ENCODE results near the gene FERMT2.

The FERMT2 gene, protein sequence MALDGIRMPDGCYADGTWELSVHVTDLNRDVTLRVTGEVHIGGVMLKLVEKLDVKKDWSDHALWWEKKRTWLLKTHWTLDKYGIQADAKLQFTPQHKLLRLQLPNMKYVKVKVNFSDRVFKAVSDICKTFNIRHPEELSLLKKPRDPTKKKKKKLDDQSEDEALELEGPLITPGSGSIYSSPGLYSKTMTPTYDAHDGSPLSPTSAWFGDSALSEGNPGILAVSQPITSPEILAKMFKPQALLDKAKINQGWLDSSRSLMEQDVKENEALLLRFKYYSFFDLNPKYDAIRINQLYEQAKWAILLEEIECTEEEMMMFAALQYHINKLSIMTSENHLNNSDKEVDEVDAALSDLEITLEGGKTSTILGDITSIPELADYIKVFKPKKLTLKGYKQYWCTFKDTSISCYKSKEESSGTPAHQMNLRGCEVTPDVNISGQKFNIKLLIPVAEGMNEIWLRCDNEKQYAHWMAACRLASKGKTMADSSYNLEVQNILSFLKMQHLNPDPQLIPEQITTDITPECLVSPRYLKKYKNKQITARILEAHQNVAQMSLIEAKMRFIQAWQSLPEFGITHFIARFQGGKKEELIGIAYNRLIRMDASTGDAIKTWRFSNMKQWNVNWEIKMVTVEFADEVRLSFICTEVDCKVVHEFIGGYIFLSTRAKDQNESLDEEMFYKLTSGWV

DNA sequence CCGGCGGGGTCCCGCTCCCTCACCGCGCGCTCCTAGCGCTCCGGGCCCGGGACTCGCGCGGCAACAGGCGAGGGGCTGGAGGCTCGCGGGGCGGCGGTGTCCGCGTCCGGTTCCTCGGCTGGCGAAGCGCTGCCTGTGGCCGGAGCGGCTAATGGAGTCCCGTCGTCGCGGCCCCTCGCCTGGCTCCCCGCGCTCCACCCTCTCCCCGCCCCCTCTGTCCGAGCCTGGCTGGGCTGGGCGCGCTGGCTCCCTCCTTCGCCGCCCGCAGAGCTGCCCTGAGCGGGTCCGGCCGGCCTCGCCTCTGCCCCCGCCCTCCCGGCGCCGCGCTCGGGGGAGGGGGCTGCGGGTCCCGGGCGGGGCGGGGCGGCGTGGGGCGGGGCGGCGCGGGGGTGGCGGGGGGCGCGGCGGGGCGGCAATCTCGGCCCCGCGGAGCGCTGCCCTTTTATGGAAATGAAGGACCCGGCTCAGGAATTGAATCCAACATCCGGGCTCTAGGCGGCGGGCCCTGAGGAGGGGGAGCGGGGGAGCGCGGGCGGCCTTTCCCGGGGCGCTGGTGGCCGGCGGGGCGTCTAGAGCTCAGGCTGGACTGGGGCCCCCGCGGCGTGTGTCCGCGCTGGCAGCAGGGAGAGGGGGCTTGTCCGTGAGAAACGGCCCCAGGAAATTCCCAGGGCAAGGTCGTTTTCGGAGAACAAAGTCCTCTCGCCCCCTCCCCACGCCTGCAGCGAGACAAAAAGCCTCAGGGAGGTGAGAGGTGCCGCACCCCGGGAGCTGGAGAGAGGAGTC, at the start of gene FERMT2:
FERMT2 (minus strand) TSS at position 153 of the 783 bp plus-strand sequence. CDS start 482 bp downstream, outside the sequence.
- no peak for DNase-seq (ENCODE audit: low spot score)

DNA sequence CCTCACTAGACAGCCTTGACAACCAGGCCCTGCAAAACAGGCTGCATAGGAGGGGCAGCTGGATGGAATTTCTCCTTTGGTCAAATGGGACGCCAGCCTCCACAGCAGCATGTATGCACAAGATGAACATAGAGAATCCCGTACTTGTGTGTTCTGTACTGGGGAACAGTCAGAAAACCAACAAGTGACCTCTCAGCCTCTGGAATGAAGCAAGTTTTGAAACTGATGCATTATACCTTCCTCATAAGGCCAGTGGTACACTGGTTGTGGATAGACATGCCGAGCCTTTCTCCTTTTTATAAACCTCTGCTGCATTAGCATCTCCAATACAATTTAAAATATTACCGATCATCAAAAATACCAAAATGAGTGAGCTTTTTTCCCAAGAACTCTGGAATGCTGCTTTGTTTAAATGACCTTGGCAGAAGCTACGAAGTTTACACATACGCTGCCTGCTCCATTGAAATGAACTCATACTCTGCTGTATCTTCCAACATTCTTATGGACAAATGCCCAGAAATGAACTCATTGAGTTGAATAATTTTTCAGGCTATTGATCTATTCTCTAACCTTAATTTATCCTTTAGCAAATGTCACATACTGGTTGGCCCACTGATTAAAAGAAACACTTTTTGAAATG, 47.6 kb upstream of the FERMT2 start:
- no peak for DNase-seq (ENCODE audit: low spot score)

DNA sequence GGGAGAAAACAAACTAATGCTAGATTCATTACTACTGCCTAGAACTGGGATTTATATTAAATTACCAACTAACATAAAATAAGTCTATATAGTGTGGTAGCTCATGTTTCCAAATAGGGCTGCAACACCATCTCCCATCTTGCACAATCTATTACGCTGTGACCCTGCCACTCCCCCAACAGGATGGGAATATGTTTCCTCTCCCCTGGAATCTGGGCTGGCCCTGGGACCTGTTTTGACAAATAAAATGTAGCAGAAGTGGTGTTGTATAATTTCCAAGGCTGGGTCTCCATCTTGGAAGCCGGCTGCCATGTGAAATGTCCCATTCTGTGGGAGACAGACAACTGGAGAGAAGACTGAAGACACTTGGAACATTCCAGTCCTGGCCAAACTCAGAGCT, 45.6 kb upstream of the FERMT2 start:
- DNase-seq (ENCODE audit: low spot score), result no peak

DNA sequence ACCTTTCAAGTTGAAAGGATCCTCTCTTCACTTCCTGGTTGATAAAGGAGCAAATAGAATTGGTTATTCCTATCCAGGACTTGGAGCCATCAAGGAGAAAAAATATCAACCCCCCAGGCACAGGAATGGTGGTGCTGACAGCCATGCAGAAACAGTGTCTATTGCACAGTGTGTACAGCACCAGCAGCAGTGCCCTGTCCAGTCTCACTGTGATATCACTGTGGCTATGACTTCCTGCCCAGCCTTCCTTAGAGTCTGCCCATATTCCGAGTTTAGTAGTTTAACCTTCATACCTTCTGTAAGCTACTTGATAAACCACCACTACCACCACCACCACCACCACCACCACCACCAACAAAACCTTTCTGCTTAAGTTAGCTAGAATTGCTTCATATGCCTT, 45.1 kb upstream of the FERMT2 start:
- DNase-seq (ENCODE audit: low spot score), result no peak

DNA sequence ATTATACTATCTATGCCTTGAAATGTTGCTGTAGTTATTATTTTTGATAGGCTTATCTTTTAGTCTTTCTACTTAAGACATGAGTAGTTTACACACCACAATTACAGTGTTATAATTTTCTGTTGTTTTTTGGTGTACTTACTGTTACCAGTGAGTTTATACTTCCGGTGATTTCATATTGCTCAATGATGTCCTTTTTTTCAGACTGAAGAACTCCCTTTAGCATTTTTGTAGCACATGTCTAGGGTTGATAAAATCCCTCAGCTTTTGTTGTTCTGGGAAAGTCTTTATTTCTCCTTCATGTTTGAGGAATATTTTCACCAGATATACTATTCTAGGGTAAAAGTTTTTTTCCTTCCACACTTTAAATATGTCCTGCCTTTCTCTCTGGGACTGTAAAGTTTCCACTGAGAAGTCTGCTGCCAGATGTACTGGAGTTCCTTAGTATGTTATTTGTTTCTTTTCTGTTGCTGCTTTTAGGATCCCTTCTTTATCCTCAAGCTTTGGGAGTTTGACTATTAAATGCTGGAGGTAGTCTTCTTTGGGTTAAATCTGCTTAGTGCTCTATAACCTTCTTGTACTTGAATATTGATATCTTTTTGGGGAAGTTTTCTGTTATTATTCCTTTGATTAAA, 41.5 kb upstream of the FERMT2 start:
- no peak for DNase-seq (ENCODE audit: low spot score)

DNA sequence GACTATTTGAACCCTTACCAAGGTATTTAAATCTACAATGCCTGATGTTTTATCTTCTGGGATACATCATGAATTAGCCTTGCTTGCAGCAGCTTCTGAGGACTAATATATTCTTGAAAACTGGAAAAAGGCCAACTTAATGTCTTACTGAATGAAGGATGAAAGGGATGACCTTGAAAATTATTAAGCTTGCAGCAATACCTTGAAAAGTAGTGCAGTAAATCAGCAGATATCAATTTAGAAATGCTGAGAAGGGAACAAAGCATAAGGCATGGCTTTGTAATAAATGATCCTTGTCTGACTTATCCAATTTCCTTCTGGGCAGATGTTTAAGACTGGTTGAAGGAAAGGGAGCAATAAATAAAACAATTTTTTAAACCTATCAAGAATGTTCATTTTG, 37.3 kb upstream of the FERMT2 start:
- no peak for DNase-seq (ENCODE audit: low spot score)

DNA sequence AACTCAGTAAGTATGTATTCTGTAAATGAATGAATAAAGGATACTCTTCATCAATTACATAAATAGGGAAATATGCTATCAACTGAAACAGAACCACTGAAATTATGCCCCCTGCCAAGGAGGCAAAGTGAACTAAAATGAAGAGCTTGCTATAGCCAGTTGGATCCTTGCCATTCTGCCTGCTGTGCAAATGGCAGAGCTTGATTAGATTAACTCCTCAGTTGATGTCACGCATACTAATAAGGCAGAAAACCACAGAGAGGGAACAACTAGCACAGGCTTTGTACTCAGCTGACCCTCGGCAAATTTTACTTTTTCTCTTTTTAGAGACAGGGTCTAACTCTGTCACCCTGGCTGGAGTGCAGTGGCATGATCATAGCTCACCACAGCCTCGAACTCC, 36.7 kb upstream of the FERMT2 start:
- no peak for DNase-seq (ENCODE audit: low spot score)

DNA sequence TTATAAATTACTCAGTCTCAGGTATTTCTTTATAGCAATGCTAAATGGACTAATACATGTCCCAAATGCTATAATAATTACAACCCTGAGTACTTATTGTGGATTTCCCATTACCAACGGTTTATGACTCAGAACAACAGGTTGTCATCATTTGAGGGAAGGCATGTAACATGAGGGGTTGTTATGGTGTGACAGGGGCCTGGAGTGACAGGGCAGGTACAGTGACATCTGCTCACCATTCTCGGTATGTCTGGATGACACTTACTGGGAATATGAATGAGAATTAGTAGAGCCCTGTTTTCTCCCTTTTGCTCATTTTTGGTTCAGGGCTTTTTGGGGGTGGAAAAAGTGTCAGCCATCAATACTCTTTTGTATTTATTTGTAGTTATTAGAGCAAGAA, 36.2 kb upstream of the FERMT2 start:
- no peak for DNase-seq (ENCODE audit: low spot score)

DNA sequence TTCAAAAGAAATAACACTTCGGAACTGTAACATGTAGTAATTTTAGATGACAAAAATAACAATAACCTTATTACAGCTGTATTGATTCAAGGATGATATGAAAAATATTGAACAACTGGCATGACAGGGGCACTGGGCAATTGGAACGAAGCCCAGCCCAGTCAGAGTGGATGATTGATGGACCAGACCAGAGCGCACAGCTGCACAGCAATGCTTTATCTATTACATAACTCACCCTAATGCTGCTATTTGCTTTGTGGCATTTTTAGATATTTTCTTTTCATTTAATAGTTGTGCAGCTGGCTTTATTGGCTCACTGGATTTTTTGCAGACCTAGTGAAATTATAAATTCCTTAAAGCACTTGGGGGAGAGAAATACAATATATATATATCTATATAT, 26.9 kb upstream of the FERMT2 start:
- no peak for DNase-seq (ENCODE audit: low spot score)

DNA sequence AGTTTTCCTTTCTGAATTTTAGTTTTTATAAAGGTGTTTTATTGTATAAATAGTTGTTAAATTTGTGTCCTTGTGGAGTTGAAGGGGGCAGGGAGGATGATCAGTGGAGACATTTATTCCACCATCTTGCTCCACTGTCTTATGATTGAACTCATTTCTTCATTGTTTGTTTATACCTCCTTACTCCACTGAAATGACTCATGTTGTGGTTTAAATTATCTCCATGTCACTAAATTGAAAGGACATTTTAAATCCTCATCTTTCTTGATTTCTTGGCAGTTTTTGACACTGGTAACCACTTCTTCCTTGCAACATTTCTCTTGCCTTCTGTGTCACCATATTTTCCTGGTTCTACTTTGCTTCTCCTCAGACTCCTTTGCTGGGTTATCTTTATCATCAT, 23.6 kb upstream of the FERMT2 start:
- DNase-seq (ENCODE audit: low spot score), result no peak

DNA sequence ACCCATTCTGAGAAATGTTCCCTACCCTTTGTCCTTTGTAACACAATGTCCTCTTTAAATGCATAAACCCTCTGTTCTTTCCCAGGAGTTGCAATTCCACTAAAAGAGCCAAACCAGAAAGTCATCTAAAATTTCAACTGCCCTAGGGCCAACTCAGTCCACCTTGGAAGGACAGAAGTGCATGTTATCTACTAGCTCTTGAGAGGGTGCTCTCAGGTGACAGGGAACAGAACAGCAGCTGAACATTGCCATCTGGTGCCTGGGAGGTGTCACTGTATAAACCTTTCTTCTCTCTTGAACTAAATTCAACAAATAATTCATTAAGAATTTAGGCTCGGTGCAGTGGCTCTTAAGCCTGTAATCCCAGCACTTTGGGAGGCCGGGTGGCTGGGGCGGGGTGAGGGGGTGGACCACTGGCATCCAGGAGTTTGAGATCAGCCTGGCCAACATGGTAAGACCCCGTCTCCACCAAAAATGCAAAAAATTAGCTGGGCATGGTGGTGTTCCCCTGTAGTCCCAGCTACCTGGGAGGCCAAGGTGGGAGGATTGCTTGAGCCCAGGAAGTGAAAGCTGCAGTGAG, 10.3 kb upstream of the FERMT2 start:
- peak; percentile 53 for DNase-seq (ENCODE audit: low spot score)

DNA sequence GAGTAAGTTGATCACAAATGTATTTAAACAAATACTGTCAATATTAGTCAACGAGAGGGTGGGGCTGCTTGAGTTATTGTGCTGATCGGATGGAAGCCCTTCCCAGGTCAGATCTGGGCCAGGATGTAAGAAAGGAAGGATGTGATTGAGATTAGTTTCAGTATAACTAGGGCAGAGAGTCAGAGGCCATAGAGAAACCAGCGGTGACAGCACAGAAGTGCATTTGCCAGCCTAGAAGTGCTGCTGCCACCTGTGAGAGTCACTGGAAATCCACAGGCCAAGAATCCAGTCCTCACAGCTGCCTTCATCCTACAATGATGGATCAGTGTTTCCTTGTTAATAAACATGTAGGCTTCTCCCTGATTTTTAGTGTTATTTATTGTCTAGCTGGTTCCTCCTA, 9.8 kb upstream of the FERMT2 start:
- DNase-seq (ENCODE audit: low spot score), result no peak

DNA sequence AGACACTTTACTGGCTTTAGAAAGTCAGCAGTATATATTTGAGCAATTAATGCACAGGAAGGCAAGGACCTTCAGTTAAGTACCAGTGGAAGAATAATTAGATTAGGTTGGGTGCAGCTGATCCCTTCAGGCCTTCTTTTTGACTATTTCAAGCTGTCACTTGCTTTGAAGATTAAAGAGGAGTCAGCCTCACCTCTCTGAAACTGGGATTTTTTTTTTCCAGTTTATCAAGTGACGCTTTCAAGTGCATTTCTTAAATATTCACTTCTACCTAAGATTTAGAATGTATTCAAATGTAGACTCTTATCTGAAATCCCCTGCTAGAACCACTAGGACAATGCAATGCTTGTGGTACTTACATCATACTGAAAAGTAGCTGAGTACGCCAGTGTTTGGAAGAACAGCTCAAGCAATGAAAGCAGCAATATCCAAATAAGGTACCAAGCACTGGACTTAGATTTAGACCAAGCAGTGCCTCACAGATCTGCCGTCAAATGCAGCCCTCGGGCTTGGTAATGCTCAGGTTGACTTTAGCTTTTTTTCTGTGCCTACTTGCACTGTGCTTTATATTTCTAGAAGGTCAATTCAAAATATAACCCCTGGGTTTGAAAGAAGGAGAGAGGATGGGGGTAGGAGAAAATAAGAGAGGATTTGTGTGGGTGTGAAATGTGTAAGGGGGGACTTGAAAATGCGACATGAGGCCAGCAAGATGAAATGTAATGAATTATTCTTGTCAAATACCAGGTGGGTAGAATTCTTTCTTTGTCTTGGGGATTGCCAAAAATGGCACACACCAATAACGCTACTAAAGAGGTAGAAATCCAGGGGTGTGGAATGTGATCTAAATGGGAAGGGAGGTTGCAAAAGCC, 3.7 kb upstream of the FERMT2 start:
- DNase-seq (ENCODE audit: low spot score), result no peak

DNA sequence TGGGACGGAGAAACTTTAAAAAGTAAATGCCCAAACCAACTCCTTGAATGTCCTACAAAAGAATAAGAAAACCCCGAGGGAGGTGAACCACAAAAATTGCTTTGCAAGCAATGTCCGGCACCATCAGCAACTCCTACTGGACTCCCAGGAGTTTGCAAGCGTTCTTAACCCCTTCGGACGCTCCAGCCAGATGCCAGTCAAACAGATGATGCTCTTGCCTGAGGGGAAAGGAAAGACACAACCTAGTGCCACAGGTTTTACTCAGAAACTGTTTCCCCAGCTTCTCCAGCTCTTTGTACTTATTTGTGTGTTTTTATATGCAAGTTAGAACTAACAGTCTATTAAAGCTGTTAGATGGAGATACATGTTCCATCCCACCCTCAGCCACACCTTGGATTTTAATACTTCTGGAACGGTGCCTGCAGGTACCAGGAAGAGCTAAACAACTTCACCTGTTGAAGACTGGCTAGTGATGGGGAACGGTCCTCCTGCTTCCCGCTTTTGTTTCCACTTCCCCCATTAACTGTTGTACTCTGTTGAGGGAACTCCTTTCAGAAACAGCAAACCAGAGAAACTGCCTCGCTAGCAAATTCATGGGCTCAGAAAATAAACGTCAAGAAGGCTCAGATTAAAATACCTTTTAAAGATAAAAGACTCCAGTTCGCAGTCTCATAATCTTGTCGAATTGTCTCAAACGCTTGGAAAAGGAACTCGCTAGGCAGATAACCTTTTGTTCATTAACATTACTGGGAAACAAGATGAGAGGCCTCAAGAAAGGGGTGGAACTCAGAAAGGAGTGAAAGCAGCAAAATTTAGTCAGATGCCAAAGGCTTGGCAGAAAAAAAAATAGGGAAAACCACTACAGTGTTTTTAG, 1.1 kb upstream of the FERMT2 start:
- DNase-seq (ENCODE audit: low spot score), result no peak

DNA sequence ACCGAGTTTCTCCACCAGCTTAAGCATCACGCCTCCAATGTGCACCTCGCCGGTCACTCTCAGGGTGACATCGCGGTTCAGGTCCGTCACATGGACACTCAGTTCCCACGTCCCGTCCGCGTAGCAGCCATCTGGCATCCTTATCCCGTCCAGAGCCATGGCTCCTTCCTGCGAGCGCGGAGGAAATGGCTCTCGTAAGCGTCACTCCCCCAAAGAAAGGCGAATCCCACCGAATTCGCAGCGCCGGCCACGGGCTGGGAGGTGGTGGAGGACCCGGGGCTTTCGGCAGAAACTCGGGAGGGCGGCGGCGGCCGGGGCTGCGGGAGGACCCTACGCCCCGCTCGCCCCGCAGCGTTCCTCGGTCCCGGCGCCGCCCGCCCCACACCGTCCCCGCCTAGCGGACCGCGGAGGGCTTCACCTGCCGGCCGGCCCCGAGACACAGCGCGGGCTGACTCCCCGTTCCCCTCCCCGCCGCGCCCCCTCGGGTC, 396 bp downstream of the FERMT2 start:
- no peak for DNase-seq (ENCODE audit: low spot score)

DNA sequence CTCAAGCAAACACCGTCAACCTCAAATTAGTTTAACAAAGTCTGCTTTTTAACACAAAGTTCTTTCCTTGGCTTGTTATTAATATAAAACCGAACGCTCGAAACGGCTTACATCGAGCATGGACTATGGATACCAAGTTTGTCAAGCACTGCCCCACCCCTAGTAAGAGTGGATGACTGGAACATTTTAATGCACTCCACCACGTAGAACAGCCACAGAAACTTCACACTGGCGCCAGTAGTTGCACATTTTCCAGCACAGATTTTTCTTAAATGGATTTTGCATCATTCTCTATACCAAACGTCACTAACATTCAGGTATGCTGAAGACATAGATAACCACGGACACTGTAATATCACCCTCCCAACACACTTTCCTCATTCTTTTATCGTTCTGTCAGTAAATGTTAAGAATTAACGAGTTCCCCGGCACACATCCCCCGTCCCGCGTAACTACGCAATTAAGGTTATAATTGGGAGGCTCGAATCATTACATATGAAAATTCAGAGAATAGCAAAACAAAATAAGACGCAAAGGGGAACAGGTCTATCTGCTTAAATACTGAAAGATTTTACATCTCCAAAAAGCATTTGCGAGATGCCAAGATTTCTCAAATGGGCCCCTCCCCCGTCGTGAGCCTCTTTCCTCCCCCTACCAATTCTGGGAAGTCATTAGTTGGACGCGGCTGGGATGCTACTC, 990 bp downstream of the FERMT2 start:
- no peak for DNase-seq (ENCODE audit: low spot score)

DNA sequence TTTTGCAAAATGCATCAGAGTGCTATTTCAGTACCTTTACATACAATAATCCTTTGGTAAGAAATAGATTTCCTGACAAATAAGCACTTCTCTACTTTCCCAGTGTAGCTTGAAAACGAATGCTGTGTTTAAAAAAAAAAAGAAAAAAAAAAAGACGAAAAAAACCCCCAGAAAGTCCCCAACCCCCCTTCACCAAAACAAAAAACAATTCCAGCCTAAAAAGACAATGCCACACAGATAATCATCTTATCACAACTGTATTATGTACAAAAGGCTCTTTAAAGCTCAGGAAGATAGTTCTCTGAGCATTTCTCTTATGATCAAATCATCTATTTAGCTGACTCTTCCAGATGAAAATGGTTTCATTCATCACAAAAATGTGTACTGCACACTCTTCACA, 1.6 kb downstream of the FERMT2 start:
- DNase-seq (ENCODE audit: low spot score), result no peak

DNA sequence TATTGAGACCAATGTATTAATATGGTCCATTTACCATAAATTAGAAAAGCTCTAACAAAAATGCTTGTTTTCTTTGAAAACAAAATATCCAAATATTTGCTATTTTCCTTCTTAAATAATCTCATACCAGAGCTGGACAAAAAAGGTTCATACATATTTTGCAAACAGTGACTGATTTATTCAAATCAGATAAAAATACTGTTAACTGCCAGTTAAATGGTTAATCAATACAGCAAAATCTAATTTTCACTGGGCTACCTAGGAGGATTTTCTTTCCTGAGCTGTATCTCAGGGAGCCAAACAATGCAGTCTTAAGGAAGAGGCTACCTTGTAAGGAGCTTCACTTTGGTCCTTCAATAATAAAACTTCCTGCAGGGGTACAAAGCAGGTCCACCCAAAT, 2.0 kb downstream of the FERMT2 start:
- no peak for DNase-seq (ENCODE audit: low spot score)

DNA sequence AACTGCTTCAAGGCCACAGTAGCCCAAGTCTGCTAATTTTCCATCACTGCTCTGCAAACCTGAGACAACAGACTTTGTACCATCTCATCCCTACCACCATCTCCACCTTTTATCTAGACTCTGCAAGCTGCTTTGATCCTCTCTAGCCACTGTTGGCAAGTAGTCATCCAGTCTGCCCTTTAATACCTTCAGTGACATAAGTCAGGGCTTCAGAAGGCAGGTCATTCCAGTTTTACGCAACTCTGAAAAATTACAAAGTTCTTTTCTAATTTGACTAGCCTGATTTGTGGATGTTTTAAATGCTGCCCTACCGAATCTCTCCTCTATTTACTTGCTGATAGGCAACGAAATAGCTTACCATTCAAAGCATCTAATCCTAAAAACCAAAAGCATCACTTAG, 2.8 kb downstream of the FERMT2 start:
- no peak for DNase-seq (ENCODE audit: low spot score)

Measured in NAMALWA (cell line).